Activated naive CD8-positive, alpha-beta T cell treated with anti-CD3 and anti-CD28 coated beads, Interleukin-2, amount 50 U/mL, for 16 hours (primary cell): ENCODE measurements around the gene ELK3.

Experiments used
- DNase-seq: peaks from one replicate; pipeline ENCODE4 v3.0.0-alpha.2; 2020; ENCODE audit warnings: low read depth, low spot score

Gene ELK3

GRCh38 chr12:96234591-96235483 is 40.7 kb downstream of the ELK3 start:
- DNase-seq, result no peak

- no peak for DNase-seq
Observed at GRCh38 chr12:96235484-96235826, 41.3 kb downstream of the ELK3 start.

- DNase-seq, result no peak
Observed at GRCh38 chr12:96236221-96236822, 42.1 kb downstream of the ELK3 start.

GRCh38 chr12:96237035-96237434 is 42.9 kb downstream of the ELK3 start:
- no peak for DNase-seq

GRCh38 chr12:96237465-96238077 is 43.4 kb downstream of the ELK3 start:
- DNase-seq, result no peak

GRCh38 chr12:96238336-96239047 is 44.3 kb downstream of the ELK3 start:
- no peak for DNase-seq

- no peak for DNase-seq
Observed at GRCh38 chr12:96239711-96240635, 45.8 kb downstream of the ELK3 start.

- no peak for DNase-seq
Observed at GRCh38 chr12:96240656-96241055, 46.5 kb downstream of the ELK3 start.

GRCh38 chr12:96241431-96241830 is 47.3 kb downstream of the ELK3 start:
- no peak for DNase-seq

- no peak for DNase-seq
Observed at GRCh38 chr12:96241846-96242256, 47.7 kb downstream of the ELK3 start.

- DNase-seq, result no peak
Observed at GRCh38 chr12:96242597-96242996, 48.4 kb downstream of the ELK3 start.

GRCh38 chr12:96244826-96245225 is 50.7 kb downstream of the ELK3 start:
- DNase-seq, result no peak

GRCh38 chr12:96246926-96247505 is 52.8 kb downstream of the ELK3 start:
- DNase-seq, result no peak

GRCh38 chr12:96247563-96247962 is 53.4 kb downstream of the ELK3 start:
- DNase-seq, result no peak

GRCh38 chr12:96248136-96248931 is 54.2 kb downstream of the ELK3 start:
- no peak for DNase-seq

GRCh38 chr12:96249196-96250118 is 55.3 kb downstream of the ELK3 start:
- DNase-seq, result no peak

- DNase-seq, result no peak
Observed at GRCh38 chr12:96250119-96250685, 56.0 kb downstream of the ELK3 start.

- DNase-seq, result no peak
Observed at GRCh38 chr12:96255077-96255476, 60.9 kb downstream of the ELK3 start.
